NB4 (cell line): ENCODE measurements around the gene PEX11B.
"Not testable (repeated sequence)": the region's sequence is repeated elsewhere in the genome, so short reads cannot be mapped to it uniquely, and the experiment has no call there.

Source experiments
- DNase-seq: peaks from one replicate; pipeline ENCODE4 v3.0.0; 2010; ENCODE audit warnings: low read depth
- H3K4me3 ChIP-seq: one replicate; pipeline ENCODE4 v1.5.1; 2011; ENCODE audit warnings: mild to moderate bottlenecking, low read depth, low read length, moderate library complexity
- MAX ChIP-seq: IDR thresholded peaks from 2 replicates; pipeline ENCODE4 v1.6.1; 2011; ENCODE audit warnings: low read depth, low read length
- MYC ChIP-seq: IDR thresholded peaks from 2 replicates; pipeline ENCODE4 v1.6.1; 2011; ENCODE audit warnings: low read depth, low read length
- POLR2A ChIP-seq: IDR thresholded peaks from 2 replicates; pipeline ENCODE4 v1.6.1; 2011; ENCODE audit warnings: mild to moderate bottlenecking; ENCODE audit not compliant: insufficient read length; ENCODE audit errors: extremely low read depth
- TF ChIP-seq, protein P1 (sequence below): IDR thresholded peaks from one replicate; pipeline ENCODE4 v1.5.1; 2012; ENCODE audit warnings: low read depth, low read length

Gene PEX11B

DNA sequence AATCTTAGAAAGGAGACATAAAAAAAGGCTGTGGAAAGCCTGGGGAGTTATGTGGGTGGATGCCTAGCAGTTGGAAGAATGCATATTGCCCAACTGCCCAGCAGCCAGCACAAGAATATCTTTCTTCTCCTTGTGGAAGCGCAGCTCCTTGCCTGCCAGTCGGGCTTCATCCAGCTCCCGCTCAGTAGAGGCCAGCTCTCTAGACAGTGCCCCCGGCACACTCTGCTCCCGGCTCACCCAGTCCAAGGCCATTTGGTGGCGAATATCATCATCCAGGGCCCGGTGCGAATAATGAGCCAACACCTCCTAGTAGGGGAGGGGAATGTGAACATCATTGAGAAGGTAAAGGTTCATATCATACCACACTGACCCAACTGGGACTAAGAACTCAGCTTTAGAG lies 17.7 kb upstream of the PEX11B start:
- no peak for DNase-seq
- H3K4me3 ChIP-seq: no peak overlapping the region

GRCh38 chr1:145935708-145936107 lies 17.2 kb upstream of the PEX11B start:
- no peak for DNase-seq
- no peak overlapping the region for H3K4me3 ChIP-seq
- no peak for TF ChIP-seq MYC
- TF ChIP-seq MAX: no peak
- TF ChIP-seq, protein P1, sequence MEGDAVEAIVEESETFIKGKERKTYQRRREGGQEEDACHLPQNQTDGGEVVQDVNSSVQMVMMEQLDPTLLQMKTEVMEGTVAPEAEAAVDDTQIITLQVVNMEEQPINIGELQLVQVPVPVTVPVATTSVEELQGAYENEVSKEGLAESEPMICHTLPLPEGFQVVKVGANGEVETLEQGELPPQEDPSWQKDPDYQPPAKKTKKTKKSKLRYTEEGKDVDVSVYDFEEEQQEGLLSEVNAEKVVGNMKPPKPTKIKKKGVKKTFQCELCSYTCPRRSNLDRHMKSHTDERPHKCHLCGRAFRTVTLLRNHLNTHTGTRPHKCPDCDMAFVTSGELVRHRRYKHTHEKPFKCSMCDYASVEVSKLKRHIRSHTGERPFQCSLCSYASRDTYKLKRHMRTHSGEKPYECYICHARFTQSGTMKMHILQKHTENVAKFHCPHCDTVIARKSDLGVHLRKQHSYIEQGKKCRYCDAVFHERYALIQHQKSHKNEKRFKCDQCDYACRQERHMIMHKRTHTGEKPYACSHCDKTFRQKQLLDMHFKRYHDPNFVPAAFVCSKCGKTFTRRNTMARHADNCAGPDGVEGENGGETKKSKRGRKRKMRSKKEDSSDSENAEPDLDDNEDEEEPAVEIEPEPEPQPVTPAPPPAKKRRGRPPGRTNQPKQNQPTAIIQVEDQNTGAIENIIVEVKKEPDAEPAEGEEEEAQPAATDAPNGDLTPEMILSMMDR: no peak
- no peak for TF ChIP-seq POLR2A

More for the DNA sequence above, 17.7 kb upstream of the PEX11B start:
- TF ChIP-seq POLR2A (no peak), MAX (no peak), MYC (no peak)
- TF ChIP-seq, protein P1: no peak

DNA sequence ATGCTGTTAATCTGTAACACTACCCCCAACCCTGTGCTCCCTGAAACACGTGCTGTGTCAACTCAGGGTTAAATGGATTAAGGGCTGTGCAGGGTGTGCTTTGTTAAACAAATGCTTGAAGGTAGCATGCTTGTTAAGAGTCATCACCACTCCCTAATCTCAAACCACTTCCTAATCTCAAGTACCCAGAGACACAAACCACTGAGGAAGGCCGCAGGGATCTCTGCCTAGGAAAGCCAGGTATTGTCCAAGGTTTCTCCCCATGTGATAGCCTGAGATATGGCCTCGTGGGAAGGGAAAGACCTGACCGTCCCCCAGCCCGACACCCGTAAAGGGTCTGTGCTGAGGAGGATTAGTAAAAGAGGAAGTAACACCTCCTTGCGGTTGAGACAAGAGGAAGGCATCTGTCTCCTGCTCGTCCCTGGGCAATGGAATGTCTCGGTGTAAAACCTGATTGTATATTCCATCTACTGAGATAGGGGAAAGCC lies 14.0 kb upstream of the PEX11B start:
- TF ChIP-seq MAX: peak; percentile 49
- H3K4me3 ChIP-seq: not testable (repeated sequence)
- peak; percentile 78 for DNase-seq

DNA sequence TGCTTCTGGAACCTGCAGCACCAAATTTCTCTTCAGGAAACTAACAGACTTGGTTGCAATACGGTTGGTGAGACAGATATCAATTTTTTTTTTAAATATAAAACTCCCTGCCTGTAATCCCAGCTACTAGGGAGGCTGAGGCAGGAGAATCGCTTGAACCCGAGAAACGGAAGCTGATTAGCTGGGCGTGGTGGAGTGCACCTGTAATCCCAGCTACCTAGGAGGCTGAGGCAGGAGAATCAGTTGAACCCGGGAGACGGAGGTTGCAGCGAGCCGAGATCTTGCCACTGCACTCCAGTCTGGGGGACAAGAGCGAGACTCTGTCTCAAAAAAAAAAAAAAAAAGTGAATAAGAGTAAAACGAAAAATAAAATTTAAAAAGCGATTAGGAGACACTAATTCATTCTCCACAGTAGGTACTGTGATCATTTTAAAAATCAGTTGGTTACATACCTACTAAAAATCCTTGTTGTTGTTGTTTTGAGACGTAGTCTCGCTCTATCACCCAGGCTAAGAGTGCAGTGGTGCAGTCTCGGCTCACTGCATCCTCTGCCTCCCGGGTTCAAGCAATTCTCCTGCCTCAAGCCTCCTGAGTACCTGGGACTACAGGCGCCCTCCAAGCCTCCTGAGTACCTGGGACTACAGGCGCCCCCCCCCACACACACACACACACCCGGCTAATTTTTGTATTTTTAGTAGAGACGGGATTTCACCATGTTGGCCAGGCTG lies 9.6 kb upstream of the PEX11B start:
- TF ChIP-seq MYC (no peak), MAX (no peak), POLR2A (no peak)
- TF ChIP-seq, protein P1: no peak
- no peak for DNase-seq
- H3K4me3 ChIP-seq: peak overlapping the region; percentile 93

GRCh38 chr1:145927063-145927886 lies 8.8 kb upstream of the PEX11B start, which contains the start of gene RBM8A:
Gene RBM8A, minus strand, starts transcription at chr1:145927484. Its CDS starts 58 bp downstream, at chr1:145927426.
- peak; percentile 77 for TF ChIP-seq MYC
- TF ChIP-seq MAX: peak; percentile 22
- TF ChIP-seq, protein P1: peak; percentile 66
- peak; percentile 91 for TF ChIP-seq POLR2A
- peak within 1 kb of the TSS; percentile 93 for H3K4me3 ChIP-seq
- peak; percentile 99 for DNase-seq

GRCh38 chr1:145926686-145927062 lies 8.2 kb upstream of the PEX11B start:
- no peak for DNase-seq
- TF ChIP-seq, protein P1: no peak
- TF ChIP-seq POLR2A (no peak), MYC (no peak), MAX (no peak)
- H3K4me3 ChIP-seq: peak overlapping the region; percentile 93
